A673 (cell line): ENCODE measurements around the gene KCNK17.

Source experiments
- EZH2 ChIP-seq: fragments of 200-600 bp; sonication (generic); IDR thresholded peaks from 2 replicates; pipeline ENCODE4 v1.6.1; 2017; ENCODE audit warnings: borderline replicate concordance, low read depth, mild to moderate bottlenecking, mixed read lengths, antibody characterized with exemption, low read length; ENCODE audit not compliant: poor library complexity, severe bottlenecking
- TF ChIP-seq, protein P1 (sequence below): fragments of 300-800, 200-600 bp; sonication (generic); conservative IDR thresholded peaks from 2 replicates; pipeline ENCODE4 v1.5.1; 2017; ENCODE audit warnings: low read depth, mild to moderate bottlenecking, antibody characterized with exemption, low read length, moderate library complexity, mixed read lengths

GRCh38 chr6:39347206-39347605 lies 33.0 kb upstream of the KCNK17 start:
- TF ChIP-seq, protein P1, sequence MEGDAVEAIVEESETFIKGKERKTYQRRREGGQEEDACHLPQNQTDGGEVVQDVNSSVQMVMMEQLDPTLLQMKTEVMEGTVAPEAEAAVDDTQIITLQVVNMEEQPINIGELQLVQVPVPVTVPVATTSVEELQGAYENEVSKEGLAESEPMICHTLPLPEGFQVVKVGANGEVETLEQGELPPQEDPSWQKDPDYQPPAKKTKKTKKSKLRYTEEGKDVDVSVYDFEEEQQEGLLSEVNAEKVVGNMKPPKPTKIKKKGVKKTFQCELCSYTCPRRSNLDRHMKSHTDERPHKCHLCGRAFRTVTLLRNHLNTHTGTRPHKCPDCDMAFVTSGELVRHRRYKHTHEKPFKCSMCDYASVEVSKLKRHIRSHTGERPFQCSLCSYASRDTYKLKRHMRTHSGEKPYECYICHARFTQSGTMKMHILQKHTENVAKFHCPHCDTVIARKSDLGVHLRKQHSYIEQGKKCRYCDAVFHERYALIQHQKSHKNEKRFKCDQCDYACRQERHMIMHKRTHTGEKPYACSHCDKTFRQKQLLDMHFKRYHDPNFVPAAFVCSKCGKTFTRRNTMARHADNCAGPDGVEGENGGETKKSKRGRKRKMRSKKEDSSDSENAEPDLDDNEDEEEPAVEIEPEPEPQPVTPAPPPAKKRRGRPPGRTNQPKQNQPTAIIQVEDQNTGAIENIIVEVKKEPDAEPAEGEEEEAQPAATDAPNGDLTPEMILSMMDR, result no peak
- TF ChIP-seq EZH2, result no peak
